M059J (cell line): ENCODE data around the gene PTPRN2. TPM values are rescaled to one million over a fixed set of nuclear protein-coding genes. Genes with fewer than 3 reads are reported as not detected.
"Not testable (repeated sequence)": the region's sequence is repeated elsewhere in the genome, so short reads cannot be mapped to it uniquely, and the experiment has no call there.

Experiments
- DNase-seq: peaks from one replicate; pipeline ENCODE4 v3.0.0-alpha.2; 2012; ENCODE audit warnings: low read depth
- total RNA-seq: library from RNA; depleted of rRNA; stranded (reverse); fragments of >200 nt; shearing (Covaris generic); gene quantifications from 2 replicates; pipeline ENCODE4 v1.2.3, GENCODE V29; 2014

The PTPRN2 gene
- total RNA-seq, 1 experiment from 2014 or later: 2.3 TPM

DNA sequence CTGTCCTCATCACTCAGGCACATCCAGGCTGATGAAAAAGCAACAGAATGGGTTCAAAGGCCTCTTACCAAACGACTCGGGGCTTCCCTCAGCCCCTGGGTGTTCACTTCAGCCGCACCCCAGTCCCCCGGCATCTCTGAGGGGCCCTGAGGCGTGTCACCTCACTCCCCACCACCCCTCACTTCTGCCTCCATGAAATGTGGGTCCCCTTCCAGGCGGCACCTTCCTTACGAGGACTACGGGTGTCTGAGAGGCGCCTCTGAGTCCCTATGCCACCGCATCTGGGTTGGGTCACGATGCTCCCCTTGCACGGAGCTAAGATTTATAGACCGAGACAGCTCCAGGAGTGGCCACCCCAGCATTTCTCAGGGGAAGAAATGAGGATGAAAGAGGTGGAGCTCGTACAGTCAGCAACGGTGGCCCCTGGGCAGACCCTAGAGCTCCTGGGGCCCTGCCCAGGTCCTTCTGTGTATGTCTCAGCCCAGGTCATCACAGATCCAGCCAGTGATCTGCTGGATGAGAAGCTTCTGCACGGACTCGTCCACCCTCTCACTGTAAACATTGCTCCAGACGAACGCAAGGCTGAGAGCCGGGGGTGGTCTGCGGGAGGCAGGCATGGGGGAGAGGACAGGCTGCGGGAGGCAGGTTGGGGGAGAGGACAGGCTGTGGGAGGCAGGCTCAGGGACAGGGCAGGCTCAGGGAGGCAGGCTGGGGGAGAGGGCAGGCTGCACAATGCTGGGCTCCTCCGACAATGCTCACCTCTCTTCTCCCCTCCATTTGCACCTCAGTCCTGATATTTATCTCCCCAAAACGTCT is 842.6 kb downstream of the PTPRN2 start:
- no peak for DNase-seq

GRCh38 chr7:157743781-157744525 is 843.7 kb downstream of the PTPRN2 start:
- no peak for DNase-seq

DNA sequence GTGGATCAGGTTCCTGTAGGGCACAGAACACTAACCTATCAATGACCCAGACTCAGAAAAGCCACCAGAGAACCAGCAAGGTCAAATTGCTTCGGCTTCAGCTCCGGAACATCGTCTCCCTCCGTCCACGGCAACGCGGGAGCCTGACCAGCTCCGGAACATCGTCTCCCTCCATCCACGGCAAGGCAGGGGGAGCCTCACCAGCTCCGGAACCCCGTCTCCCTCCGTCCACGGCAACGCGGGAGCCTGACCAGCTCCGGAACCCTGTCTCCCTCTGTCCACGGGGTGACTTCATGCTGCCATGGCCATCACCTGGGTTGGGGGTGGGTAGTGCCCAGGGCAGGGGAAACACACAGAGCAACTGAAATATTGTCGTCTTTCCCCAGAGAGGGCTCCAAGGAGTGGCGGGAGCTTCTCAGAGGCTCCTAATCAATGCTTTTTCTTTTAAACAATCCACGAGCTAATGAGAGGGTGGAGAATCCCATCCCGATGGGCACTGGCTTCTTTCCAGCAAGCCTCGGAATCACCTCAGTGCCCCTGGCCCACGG is 847.3 kb downstream of the PTPRN2 start:
- no peak for DNase-seq

- no peak for DNase-seq
These were observed 848.0 kb downstream of the PTPRN2 start for GRCh38 chr7:157739650-157740049.

- no peak for DNase-seq
These were observed 848.6 kb downstream of the PTPRN2 start for GRCh38 chr7:157739031-157739430.

- no peak for DNase-seq
These were observed 849.6 kb downstream of the PTPRN2 start for GRCh38 chr7:157738066-157738460.

DNA sequence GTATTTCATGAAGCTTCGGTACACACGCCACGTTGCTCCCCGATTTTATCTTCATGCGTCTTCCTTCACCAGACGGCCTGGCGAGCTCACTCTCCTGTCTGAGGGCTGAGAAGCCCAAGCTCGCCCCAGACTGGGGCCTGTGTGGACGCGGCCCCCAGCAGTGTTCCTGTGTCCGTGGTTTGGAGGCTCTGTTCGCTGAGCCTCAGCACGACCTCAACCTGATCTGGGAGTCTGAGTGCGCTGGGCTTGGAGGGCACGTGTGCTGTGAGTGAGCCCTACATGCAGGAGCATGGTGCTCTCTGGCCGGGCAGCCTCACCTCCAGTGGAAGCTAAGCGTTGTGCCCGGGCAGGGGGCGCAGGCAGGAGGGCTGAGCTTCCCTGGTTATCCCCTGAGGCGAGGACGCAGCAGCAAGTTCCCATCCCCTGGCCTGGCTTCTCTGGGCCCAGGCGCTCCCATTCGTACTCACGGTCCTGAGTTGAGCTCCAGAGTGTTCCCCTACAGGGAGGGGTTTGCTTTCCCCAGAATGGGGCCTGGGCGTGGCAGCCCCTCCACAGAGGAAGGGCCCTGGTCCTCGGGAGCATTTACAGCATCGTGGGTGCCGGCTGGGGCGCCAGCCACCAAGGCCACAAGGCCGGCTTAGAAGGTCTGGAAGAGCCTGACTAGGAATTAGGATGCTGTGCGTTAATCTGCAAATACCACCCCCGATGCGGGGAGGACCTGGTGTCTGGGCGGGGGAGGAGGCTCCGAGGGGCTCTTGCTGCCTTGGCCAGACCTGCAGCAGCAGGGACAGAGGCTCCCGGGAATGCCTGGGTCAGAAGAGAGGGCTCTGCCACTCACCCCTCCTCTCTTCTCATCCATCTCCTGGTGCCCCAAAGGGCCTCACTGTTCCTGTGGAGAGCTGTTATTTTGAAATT is 850.2 kb downstream of the PTPRN2 start:
- no peak for DNase-seq

GRCh38 chr7:157736341-157736740 is 851.3 kb downstream of the PTPRN2 start:
- DNase-seq: no peak

DNA sequence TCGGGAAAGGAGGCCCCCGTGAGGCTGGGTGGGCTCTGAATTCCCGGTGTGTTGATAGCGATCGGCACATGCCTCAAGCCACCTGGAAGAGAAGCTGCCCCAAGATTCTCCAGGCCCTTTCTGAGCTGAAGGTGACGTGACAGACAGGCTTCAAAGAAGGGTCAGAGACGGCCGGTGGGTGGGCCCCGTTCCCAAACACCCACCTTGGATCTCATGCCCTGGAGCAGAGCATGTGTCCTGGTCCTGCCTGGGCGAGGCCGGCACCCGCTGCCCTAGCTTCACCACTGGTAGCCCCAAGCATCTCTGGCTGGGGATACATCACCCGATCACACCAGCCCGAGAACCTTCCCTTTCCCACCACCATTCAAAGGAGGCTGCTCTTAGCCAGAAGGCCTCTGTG is 851.8 kb downstream of the PTPRN2 start:
- DNase-seq: no peak

DNA sequence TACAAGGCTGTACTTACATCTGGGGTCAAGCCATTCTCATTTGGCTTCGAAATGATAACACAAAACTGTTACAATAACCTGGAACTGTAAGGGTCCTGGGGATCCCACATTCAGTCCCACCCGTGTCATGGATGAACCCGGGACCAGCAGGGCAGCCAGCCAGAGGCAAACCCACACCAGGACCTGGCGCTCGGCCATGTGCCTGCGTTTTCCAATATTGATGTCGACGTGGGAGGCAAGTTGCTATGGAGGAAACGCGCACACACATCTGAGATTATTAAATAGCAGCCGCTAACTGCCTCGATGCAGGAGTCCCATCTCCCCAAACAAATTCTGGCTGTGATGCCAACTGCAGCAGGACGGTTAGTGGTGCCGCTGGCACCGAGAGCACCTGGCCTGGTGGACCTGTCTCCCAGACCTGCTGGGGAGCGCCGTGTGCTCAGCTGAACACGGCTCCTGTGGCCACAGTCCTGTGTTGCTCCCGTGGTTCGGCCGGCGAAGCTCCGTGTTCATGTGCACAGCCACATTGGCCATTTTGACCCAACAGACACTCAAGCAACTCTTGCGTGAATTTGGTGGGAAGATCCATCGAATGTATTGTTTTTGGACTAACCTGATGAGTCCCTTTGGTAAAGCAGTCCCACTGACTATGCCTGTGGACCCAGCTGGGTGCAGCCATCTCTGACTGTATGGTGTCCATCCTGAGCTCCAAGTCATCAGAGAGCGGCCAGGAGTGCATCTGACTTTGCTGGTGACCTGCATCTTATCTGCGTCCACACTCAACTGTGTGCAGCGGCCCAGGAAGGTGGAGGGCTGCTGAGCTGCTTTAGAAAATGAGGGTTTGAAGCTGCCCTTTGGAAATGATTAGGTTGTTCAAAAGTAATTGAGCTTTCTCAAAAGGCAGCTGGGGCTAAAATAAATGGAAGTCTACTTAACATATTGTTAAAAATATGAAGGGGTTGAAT is 852.7 kb downstream of the PTPRN2 start:
- no peak for DNase-seq

GRCh38 chr7:157733760-157734395 is 853.7 kb downstream of the PTPRN2 start:
- not testable (repeated sequence) for DNase-seq

GRCh38 chr7:157731126-157731525 is 856.5 kb downstream of the PTPRN2 start:
- DNase-seq: no peak

DNA sequence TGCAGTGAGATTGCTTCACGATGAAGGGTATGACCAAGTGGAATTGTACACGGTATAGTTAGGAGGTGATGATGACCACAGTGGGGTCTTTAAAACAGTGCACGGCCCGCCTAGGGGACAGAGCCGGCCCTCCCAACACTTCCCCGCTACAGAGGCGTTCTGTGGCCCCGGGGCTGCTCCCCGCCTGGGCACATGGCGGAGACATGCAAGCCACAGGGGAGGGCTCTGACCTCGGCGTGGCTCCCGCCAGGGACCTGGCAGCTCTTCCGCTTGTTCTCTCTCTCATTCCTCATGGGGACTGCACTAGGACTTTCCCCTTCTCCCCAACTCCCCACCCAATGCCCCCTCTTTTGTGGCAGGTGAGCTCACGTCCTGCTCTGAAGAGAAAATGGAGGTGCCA is 857.0 kb downstream of the PTPRN2 start:
- no peak for DNase-seq

DNA sequence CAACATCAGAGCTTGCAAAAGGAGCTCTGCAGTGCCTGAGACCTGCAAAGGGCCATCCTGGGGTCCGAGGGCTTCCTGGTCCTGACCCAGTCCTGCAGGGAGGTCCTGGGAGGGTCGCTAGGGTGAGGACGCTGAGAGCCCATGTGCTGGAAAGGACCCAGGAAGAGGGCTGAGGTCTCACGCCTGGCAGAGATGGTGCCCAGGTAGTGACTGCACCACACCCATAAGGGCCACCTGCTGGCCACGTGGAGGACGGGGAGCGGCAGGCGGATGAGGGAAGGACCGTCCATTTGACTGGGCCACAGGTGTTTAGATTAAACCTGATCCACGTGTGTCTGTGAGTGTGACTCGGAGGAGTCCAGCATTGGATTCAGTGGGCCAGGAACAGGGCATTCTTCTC is 858.1 kb downstream of the PTPRN2 start:
- no peak for DNase-seq

- DNase-seq: no peak
These were observed 859.5 kb downstream of the PTPRN2 start for GRCh38 chr7:157727964-157728615.

DNA sequence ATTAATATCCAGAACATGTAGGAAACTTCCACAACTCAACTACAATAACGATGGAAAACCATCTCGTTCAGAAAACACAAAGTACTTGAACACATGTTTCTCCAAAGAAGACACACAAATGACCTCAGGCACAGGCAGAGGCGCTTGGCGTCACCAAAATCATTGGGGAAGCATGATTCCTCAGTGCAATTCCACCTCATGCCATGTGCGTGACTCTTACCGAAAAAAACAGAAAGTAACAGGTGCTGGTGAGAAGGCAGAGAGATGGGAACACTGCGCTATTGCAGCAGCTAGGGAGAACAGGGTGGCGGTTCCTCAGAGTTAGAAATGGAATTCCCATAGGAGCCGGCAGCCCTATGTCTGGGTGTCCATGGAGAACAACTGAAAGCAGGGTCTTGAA is 860.9 kb downstream of the PTPRN2 start:
- no peak for DNase-seq

DNA sequence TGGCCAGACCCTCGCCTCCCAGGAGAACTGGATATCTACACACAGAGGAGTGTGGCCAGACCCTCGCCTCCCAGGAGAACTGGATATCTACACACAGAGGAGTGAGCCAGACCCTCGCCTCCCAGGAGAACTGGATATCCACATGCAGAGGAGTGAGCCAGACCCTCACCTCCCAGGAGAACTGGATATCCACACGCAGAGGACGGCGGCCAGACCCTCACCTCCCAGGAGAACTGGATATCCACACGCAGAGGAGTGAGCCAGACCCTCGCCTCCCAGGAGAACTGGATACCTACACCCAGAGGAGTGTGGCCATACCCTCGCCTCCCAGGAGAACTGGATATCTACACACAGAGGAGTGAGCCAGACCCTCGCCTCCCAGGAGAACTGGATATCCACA is 862.3 kb downstream of the PTPRN2 start:
- not testable (repeated sequence) for DNase-seq

GRCh38 chr7:157723205-157723604 is 864.4 kb downstream of the PTPRN2 start:
- DNase-seq: no peak
